SK-N-SH treated with all-trans-retinoic acid at 6 μM for 48 hours (cell line): Measurements from ENCODE around the gene PMEPA1.

Source experiments
- ARNTL ChIP-seq: fragments of 450-650 bp; formaldehyde crosslinking; IDR thresholded peaks from 2 replicates; pipeline ENCODE4 v1.5.0; 2020; ENCODE audit warnings: low read depth, mild to moderate bottlenecking, moderate library complexity, borderline replicate concordance
- ISL1 ChIP-seq: fragments of 250-450 bp; sonication (Bioruptor Pico); IDR thresholded peaks from 2 replicates; pipeline ENCODE4 v2.1.2; 2022; ENCODE audit warnings: mild to moderate bottlenecking, moderate library complexity
- PPARA ChIP-seq: fragments of 250-450 bp; sonication (Bioruptor Pico); IDR thresholded peaks from 2 replicates; pipeline ENCODE4 v1.5.0; 2020; ENCODE audit warnings: mild to moderate bottlenecking, borderline replicate concordance
- RARB ChIP-seq: fragments of 250-450 bp; sonication (Bioruptor Pico); IDR thresholded peaks from 2 replicates; pipeline ENCODE4 v1.8.0; 2021; ENCODE audit warnings: mild to moderate bottlenecking, moderate library complexity
- SNAI2 ChIP-seq: fragments of 250-450 bp; sonication (Bioruptor Pico); IDR thresholded peaks from 2 replicates; pipeline ENCODE4 v1.5.0; 2020; ENCODE audit warnings: mild to moderate bottlenecking, moderate library complexity
- TF ChIP-seq, protein P1 (sequence below): fragments of 250-450 bp; sonication (Bioruptor Pico); IDR thresholded peaks from 2 replicates; pipeline ENCODE4 v1.5.1; 2020; ENCODE audit warnings: low read depth, mild to moderate bottlenecking, moderate library complexity
- TF ChIP-seq, protein P2 (sequence below): fragments of 250-450 bp; sonication (Bioruptor Pico); IDR thresholded peaks from 2 replicates; pipeline ENCODE4 v1.8.0; 2020; ENCODE audit warnings: mild to moderate bottlenecking, moderate library complexity, borderline replicate concordance

DNA sequence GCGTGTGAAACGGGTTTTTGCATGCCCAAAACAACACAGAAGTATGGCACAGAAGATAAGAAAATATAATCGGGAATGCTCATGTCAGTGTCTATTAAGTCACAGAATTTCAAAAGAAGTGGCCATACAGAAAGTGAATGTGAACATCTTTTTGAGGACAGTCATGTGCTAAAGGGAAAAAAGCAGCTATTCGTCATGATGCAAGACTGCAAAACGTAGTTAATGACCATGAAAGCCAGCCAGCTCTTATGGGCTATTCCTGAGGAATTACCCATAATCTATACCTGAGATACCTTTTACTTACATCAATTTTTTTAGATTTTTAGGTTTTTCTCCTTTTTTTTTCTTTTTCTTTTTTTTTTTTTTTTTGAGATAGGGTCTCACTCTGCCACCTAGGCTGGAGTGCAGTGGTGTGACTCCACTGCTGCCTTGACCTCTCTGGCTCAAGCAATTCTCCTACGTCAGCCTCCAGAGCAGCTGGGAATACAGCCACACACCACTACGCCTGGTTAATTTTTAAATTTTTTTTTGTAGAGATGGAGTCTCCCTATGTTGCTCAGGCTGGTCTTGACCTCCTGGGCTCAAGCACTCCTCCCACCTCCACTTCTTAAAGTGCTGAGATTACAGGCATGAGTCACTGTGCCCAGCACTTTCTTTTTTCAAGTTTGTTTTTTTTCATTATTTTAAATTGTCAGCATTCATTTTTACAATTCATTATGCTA, 71.5 kb downstream of the PMEPA1 start:
- TF ChIP-seq PPARA (CRISPR knock-in tag) (no peak), ARNTL (CRISPR knock-in tag) (no peak), RARB (CRISPR knock-in tag) (no peak), SNAI2 (CRISPR knock-in tag) (no peak), ISL1 (CRISPR knock-in tag) (no peak)
- TF ChIP-seq, protein P1, sequence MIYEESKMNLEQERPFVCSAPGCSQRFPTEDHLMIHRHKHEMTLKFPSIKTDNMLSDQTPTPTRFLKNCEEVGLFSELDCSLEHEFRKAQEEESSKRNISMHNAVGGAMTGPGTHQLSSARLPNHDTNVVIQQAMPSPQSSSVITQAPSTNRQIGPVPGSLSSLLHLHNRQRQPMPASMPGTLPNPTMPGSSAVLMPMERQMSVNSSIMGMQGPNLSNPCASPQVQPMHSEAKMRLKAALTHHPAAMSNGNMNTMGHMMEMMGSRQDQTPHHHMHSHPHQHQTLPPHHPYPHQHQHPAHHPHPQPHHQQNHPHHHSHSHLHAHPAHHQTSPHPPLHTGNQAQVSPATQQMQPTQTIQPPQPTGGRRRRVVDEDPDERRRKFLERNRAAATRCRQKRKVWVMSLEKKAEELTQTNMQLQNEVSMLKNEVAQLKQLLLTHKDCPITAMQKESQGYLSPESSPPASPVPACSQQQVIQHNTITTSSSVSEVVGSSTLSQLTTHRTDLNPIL (CRISPR knock-in tag): no peak
- TF ChIP-seq, protein P2, sequence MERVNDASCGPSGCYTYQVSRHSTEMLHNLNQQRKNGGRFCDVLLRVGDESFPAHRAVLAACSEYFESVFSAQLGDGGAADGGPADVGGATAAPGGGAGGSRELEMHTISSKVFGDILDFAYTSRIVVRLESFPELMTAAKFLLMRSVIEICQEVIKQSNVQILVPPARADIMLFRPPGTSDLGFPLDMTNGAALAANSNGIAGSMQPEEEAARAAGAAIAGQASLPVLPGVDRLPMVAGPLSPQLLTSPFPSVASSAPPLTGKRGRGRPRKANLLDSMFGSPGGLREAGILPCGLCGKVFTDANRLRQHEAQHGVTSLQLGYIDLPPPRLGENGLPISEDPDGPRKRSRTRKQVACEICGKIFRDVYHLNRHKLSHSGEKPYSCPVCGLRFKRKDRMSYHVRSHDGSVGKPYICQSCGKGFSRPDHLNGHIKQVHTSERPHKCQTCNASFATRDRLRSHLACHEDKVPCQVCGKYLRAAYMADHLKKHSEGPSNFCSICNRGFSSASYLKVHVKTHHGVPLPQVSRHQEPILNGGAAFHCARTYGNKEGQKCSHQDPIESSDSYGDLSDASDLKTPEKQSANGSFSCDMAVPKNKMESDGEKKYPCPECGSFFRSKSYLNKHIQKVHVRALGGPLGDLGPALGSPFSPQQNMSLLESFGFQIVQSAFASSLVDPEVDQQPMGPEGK: no peak
